LNCaP clone FGC (cell line): Measurements from ENCODE around the gene ACTN3.

Experiments
- DNase-seq: peaks from one replicate; pipeline ENCODE4 v3.0.0-alpha.2; 2011; ENCODE audit warnings: low read depth
- H3K4me3 ChIP-seq: 2 replicates; pipeline ENCODE4 v1.5.1; 2011; ENCODE audit warnings: mild to moderate bottlenecking, low read depth, low read length, control low read depth
- TF ChIP-seq, protein P1 (sequence below): IDR thresholded peaks from 2 replicates; pipeline ENCODE4 v1.5.1; 2012; ENCODE audit warnings: mild to moderate bottlenecking; ENCODE audit not compliant: control insufficient read depth, insufficient read depth; ENCODE audit errors: extremely low read depth

Gene ACTN3

DNA sequence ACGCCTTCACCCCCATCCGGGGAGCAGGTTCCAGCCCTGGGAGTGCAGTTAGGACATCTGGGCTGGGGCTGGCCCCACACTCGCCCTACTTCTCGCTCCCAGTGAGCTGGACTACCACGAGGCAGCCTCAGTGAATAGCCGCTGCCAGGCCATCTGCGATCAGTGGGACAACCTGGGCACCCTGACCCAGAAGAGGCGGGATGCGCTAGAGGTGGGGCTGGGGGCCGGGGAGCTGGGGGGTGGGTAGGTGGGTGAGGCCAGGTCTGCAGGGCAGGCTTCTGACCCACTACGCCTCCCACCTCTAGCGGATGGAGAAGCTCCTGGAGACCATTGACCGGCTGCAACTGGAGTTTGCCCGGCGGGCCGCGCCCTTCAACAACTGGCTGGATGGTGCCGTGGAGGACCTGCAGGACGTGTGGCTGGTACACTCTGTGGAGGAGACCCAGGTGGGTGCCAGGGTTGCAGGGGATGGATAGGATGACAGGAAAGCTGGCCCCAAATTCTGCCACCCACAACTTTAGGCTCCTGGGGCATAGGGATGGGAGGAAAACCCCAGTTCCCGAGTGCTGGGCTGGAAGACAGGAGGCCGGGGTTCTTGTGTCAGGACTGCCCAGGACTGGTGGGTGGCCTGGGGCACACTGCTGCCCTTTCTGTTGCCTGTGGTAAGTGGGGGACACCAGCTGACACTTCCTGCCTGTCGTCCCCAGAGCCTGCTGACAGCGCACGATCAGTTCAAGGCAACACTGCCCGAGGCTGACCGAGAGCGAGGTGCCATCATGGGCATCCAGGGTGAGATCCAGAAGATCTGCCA, 13.4 kb downstream of the ACTN3 start:
- TF ChIP-seq, protein P1, sequence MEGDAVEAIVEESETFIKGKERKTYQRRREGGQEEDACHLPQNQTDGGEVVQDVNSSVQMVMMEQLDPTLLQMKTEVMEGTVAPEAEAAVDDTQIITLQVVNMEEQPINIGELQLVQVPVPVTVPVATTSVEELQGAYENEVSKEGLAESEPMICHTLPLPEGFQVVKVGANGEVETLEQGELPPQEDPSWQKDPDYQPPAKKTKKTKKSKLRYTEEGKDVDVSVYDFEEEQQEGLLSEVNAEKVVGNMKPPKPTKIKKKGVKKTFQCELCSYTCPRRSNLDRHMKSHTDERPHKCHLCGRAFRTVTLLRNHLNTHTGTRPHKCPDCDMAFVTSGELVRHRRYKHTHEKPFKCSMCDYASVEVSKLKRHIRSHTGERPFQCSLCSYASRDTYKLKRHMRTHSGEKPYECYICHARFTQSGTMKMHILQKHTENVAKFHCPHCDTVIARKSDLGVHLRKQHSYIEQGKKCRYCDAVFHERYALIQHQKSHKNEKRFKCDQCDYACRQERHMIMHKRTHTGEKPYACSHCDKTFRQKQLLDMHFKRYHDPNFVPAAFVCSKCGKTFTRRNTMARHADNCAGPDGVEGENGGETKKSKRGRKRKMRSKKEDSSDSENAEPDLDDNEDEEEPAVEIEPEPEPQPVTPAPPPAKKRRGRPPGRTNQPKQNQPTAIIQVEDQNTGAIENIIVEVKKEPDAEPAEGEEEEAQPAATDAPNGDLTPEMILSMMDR, result no peak
- DNase-seq, result no peak
- no peak overlapping the region for H3K4me3 ChIP-seq

DNA sequence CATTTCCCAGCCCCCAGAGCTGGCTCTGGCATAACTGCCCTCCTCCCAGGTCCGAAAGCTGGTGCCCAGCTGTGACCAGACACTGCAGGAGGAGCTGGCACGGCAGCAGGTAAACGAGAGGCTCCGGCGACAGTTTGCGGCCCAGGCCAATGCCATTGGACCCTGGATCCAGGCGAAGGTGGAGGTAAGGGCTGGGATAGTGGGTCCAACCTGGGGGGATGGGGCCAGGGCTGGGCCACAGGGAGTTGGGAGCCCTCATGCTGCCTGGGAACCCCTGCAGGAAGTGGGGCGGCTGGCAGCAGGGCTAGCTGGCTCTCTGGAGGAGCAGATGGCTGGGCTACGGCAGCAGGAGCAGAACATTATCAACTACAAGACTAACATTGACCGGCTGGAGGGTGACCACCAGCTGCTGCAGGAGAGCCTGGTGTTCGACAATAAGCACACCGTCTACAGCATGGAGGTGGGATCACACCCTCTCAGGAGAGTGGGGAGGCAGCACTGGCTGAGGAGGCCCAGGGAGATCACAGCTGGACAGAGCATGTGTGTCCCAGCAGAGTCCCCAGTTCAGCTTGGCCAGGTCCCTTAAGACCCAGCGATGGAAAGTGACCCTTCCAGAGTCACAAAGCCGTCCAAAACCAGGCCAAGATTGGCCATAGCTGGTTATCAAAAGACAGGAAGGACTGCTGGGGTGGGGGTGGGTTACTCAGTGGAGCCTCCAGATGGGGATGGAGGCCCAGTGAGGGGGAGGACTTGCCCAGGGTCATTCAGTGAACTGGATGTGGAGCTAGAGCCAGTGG, 14.7 kb downstream of the ACTN3 start:
- TF ChIP-seq, protein P1, result no peak
- DNase-seq, result no peak
- H3K4me3 ChIP-seq, result no peak overlapping the region

DNA sequence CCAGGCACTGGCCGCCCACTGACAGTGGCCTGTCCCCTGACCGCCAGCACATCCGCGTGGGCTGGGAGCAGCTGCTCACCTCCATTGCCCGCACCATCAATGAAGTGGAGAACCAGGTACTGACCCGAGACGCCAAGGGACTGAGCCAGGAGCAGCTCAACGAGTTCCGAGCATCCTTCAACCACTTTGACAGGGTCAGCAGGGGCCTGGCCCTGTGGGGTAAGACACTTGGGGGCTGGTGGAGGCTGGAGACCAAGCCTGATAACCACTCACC, 15.2 kb downstream of the ACTN3 start:
- H3K4me3 ChIP-seq, result no peak overlapping the region
- no peak for DNase-seq
- TF ChIP-seq, protein P1, result no peak

DNA sequence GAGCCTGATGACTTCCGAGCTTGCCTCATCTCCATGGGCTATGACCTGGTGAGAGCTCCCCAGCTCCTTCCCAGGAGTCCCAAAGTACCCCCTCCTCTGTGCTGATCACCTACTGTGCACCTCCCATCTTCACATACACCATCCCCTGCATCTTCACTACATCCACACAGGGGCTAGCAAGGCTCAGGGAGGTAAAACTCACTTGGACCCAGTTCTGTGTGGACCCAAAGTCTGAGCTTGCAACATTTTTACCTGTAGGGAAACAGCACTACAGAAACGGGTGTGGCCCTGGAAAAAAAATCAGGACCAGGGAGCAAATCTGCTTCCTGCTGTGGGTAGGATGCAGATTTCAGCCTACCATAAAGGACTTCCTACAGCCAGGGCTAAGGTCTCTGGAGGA, 15.6 kb downstream of the ACTN3 start:
- DNase-seq, result no peak
- TF ChIP-seq, protein P1, result no peak
- no peak overlapping the region for H3K4me3 ChIP-seq

DNA sequence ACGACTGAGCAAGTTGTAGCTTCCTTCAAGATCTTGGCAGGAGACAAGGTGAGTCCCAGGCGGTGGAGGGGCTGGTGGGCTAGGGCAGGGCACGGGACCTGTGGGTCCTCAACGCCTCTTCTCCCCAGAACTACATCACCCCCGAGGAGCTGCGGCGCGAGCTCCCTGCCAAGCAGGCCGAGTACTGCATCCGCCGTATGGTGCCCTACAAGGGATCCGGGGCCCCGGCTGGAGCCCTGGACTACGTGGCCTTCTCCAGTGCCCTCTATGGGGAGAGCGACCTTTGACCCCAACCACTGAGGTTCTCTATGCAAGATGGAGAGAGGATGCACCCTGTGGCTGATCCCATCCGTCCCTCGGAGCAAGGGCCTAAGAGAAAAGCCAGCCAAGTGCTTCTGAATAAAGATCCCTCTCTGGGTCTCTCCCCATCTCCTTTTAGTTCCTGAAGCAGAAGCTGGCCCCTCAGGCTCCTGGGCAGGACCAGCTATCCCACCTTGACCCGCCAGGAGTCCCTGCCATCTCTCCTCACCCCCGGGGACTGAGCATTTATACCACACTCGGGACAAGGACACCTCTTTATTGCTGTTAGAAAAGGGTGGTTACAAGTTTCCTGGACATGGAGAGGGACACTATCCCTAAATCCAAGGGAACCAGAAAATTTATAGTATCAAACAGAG, 16.3 kb downstream of the ACTN3 start:
- H3K4me3 ChIP-seq, result no peak overlapping the region
- TF ChIP-seq, protein P1, result no peak

DNA sequence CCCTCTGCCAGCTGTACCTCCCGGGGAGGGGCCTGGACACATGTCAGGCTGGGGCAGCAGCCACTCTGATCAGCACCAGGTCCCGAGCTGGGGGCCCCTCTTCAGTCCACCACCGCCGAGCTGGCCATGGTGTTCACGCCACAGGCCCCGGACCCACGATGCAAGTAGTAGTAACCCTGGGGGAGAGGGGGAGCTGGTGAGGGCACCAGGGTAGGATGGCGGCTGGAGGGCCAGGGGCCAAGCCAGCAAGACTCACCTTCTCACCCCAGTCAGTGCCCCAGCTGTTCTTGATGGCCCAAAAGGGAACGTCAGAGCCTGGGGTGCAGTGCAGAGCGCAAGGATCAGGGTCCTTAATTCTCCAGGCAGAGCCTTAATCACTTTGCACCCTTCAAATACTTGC, 17.1 kb downstream of the ACTN3 start:
- H3K4me3 ChIP-seq, result no peak overlapping the region
- DNase-seq, result no peak
- TF ChIP-seq, protein P1, result no peak

More for the DNA sequence above, 16.3 kb downstream of the ACTN3 start:
- no peak for DNase-seq
